Fibroblast of lung (primary cell): ENCODE measurements around the gene PRKAG2.

Experiments used
- EZH2 ChIP-seq: IDR thresholded peaks from 2 replicates; pipeline ENCODE4 v1.5.1; 2012; ENCODE audit warnings: low read length, control low read depth, mild to moderate bottlenecking; ENCODE audit errors: missing control alignments
- TF ChIP-seq, protein P1 (sequence below), 2 donors: IDR thresholded peaks in 1 of 2; conservative IDR thresholded peaks in 1 of 2; 1 replicate in 1 of 2; 2 replicates in 1 of 2; pipeline ENCODE4 v1.5.1; 2011 to 2012; ENCODE audit warnings: low read length in 2 of 2, control low read depth in 1 of 2, inconsistent platforms in 1 of 2, low read depth in 1 of 2, mild to moderate bottlenecking in 1 of 2

DNA sequence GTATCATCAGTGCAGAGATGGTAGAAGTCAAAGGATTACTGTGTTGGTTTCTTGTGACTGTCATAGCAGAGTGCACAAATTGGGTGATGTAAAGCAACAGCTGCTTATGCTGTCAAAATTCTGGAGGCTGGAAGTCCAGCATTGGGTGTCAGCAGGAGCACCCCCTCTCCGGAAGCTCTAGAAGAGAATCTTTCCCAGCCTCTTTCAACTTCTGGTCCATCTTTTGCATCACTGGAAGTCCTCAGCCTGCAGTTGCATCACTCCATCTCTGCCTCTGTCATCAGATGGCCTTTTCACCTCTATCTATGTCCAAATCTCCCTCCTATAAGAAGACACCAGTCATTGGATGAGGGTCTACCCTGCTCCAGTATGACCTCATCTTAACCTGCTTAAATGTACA, 43.6 kb upstream of the PRKAG2 start:
- TF ChIP-seq, protein P1, sequence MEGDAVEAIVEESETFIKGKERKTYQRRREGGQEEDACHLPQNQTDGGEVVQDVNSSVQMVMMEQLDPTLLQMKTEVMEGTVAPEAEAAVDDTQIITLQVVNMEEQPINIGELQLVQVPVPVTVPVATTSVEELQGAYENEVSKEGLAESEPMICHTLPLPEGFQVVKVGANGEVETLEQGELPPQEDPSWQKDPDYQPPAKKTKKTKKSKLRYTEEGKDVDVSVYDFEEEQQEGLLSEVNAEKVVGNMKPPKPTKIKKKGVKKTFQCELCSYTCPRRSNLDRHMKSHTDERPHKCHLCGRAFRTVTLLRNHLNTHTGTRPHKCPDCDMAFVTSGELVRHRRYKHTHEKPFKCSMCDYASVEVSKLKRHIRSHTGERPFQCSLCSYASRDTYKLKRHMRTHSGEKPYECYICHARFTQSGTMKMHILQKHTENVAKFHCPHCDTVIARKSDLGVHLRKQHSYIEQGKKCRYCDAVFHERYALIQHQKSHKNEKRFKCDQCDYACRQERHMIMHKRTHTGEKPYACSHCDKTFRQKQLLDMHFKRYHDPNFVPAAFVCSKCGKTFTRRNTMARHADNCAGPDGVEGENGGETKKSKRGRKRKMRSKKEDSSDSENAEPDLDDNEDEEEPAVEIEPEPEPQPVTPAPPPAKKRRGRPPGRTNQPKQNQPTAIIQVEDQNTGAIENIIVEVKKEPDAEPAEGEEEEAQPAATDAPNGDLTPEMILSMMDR (conservative IDR thresholded peaks at IDR 0.05 in 1 of 2, IDR thresholded peaks at IDR 0.05 in 1 of 2; ENCODE audit: low read depth in 1 of 2, low read length in 2 of 2): no peak
- no peak for TF ChIP-seq EZH2
